Measurements from ENCODE around the gene MTHFD1L.

- TF ChIP-seq CTCF (IDR thresholded peaks at IDR 0.05) (no peak), POLR2A (IDR thresholded peaks at IDR 0.05) (no peak)
These were observed 198.5 kb downstream of the MTHFD1L start for GRCh38 chr6:151063842-151064647.
